Breast epithelium (tissue), 4 donors: Measurements from ENCODE around the gene RPN2. TPM values are rescaled to one million over a fixed set of nuclear protein-coding genes. Genes with fewer than 3 reads are reported as not detected.

Experiments
- DNase-seq, 2 donors: peaks; one replicate each; pipeline ENCODE4 v3.0.0-alpha.2; 2019; ENCODE audit warnings: low spot score in 2 of 2
- H3K27ac ChIP-seq, 2 donors: fragments of 200-600 bp; sonication (generic) in 1 of 2; one replicate each; pipeline ENCODE4 v1.5.1; 2016 to 2019; ENCODE audit warnings: mild to moderate bottlenecking in 1 of 2
- H3K27me3 ChIP-seq, 2 donors: fragments of 200-600 bp; sonication (generic) in 1 of 2; one replicate each; pipeline versions ENCODE4 v1.5.1 to v1.6.0; 2017 to 2019; ENCODE audit warnings: control low read depth in 1 of 2, mild to moderate bottlenecking in 1 of 2
- H3K36me3 ChIP-seq: fragments of 200-600 bp; one replicate; pipeline ENCODE4 v1.5.1; 2019
- H3K4me1 ChIP-seq, 2 donors: fragments of 200-600 bp; sonication (generic); one replicate each; pipeline ENCODE4 v1.5.1; 2016 to 2019; ENCODE audit warnings: control low read depth in 1 of 2
- H3K4me3 ChIP-seq, 3 donors: fragments of 200-600 bp; sonication (generic); 1 replicate in 2 of 3; 2 replicates in 1 of 3; pipeline ENCODE4 v1.5.1; 2016 to 2019; ENCODE audit warnings: mild to moderate bottlenecking in 3 of 3, moderate library complexity in 2 of 3
- H3K9me3 ChIP-seq, 2 donors: fragments of 200-600 bp; sonication (generic) in 1 of 2; one replicate each; pipeline ENCODE4 v1.5.1; 2016 to 2019; ENCODE audit warnings: control low read depth in 1 of 2
- CTCF ChIP-seq, 3 donors: fragments of 450-650 bp; IDR thresholded peaks; one replicate each; pipeline ENCODE4 v1.5.1; 2016 to 2017; ENCODE audit warnings: antibody characterized with exemption in 3 of 3, mild to moderate bottlenecking in 3 of 3, moderate library complexity in 3 of 3
- POLR2A ChIP-seq: fragments of 450-650 bp; IDR thresholded peaks from one replicate; pipeline ENCODE4 v1.6.1; 2016; ENCODE audit warnings: antibody characterized with exemption, mild to moderate bottlenecking, moderate library complexity
- POLR2AphosphoS5 ChIP-seq, 3 donors: sonication (generic); formaldehyde crosslinking; IDR thresholded peaks; one replicate each; pipeline ENCODE4 v1.6.1; 2017; ENCODE audit warnings: antibody characterized with exemption in 3 of 3
- intact Hi-C: fragments of 100-400 bp; cut with DNase I; formaldehyde crosslinking; loops from one replicate; pipeline ENCODE4 v1.15.1; 2023; ENCODE audit warnings: low total_unique reads
- total RNA-seq, 3 donors: library from RNA; depleted of rRNA; stranded (reverse); fragments of >200 nt; gene quantifications; one replicate each; pipeline ENCODE4 v1.1.0, GENCODE V29; 2016

Gene RPN2
- total RNA-seq, 3 donors from 2014 or later = 108 to 161 (median 154) TPM

GRCh38 chr20:37194621-37195417 lies 15.7 kb downstream of the RPN2 start:
- Histone ChIP-seq H3K27me3 (no peaks in the 10 kb centered on the region), H3K9me3 (no peaks in the 10 kb centered on the region), H3K36me3 (no peaks in the 10 kb centered on the region), H3K27ac (no peak overlapping the region), H3K4me3 (no peak overlapping the region), H3K4me1 (peaks cover 0 to 12% of the 10 kb centered on the region in 2 donors)
- no peak for TF ChIP-seq POLR2A
- no peak for TF ChIP-seq POLR2AphosphoS5 (IDR thresholded peaks at IDR 0.05)
- no peak for TF ChIP-seq CTCF (IDR thresholded peaks at IDR 0.05)
- intact Hi-C loops = no loop called here
- DNase-seq = no peak

GRCh38 chr20:37198932-37199660 lies 20.0 kb downstream of the RPN2 start:
- no peaks in the 10 kb centered on the region for H3K36me3 ChIP-seq
- H3K27ac ChIP-seq = no peak overlapping the region
- DNase-seq = no peak
- no peaks in the 10 kb centered on the region for H3K9me3 ChIP-seq
- no peak for TF ChIP-seq POLR2AphosphoS5 (IDR thresholded peaks at IDR 0.05)
- TF ChIP-seq POLR2A = no peak
- no peak for TF ChIP-seq CTCF (IDR thresholded peaks at IDR 0.05)
- H3K27me3 ChIP-seq = no peaks in the 10 kb centered on the region
- H3K4me3 ChIP-seq = no peak overlapping the region
- no peaks in the 10 kb centered on the region for H3K4me1 ChIP-seq
- intact Hi-C loops = no loop called here

GRCh38 chr20:37200376-37200775 lies 21.2 kb downstream of the RPN2 start:
- Histone ChIP-seq H3K4me1 (no peaks in the 10 kb centered on the region), H3K27ac (no peak overlapping the region), H3K9me3 (no peaks in the 10 kb centered on the region), H3K36me3 (no peaks in the 10 kb centered on the region), H3K27me3 (no peaks in the 10 kb centered on the region), H3K4me3 (no peak overlapping the region)
- TF ChIP-seq POLR2AphosphoS5 (IDR thresholded peaks at IDR 0.05) = no peak
- TF ChIP-seq CTCF (IDR thresholded peaks at IDR 0.05) = no peak
- TF ChIP-seq POLR2A = no peak
- no peak for DNase-seq
- intact Hi-C loops = loop anchor here (10.0 kb wide), 1 partner anchor 334 kb away; no protein-coding TSS in a partner anchor

- no peaks in the 10 kb centered on the region for H3K4me1 ChIP-seq
- no peaks in the 10 kb centered on the region for H3K36me3 ChIP-seq
- intact Hi-C loops = loop anchor here (10.0 kb wide), 1 partner anchor 334 kb away; no protein-coding TSS in a partner anchor
- H3K9me3 ChIP-seq = no peaks in the 10 kb centered on the region
- peak overlapping the region; percentile 50 to 60 for H3K27ac ChIP-seq
- H3K4me3 ChIP-seq = no peak overlapping the region
- no peaks in the 10 kb centered on the region for H3K27me3 ChIP-seq
- no peak for TF ChIP-seq POLR2AphosphoS5 (IDR thresholded peaks at IDR 0.05)
- no peak for TF ChIP-seq CTCF (IDR thresholded peaks at IDR 0.05)
- TF ChIP-seq POLR2A = no peak
- no peak for DNase-seq
Observed at GRCh38 chr20:37200926-37201826, 22.0 kb downstream of the RPN2 start.
